Skin epidermis (tissue), 12 donors: Measurements from ENCODE around the gene KMO.
A peak's percentile ranks its signal among the peaks of the same experiment; 100 is the strongest.

Source experiments
- H3K27ac ChIP-seq, 21 experiments: fragments of 200-600 bp; sonication (generic) in 11 of 21; one replicate each; pipeline ENCODE4 v1.5.0; 2020; ENCODE audit warnings: mild to moderate bottlenecking in 3 of 21, inconsistent platforms in 2 of 21, moderate library complexity in 2 of 21
- H3K4me3 ChIP-seq, 7 experiments: fragments of 200-600 bp; sonication (generic) in 2 of 7; one replicate each; pipeline ENCODE4 v1.5.0; 2020; ENCODE audit warnings: inconsistent platforms in 2 of 7, mild to moderate bottlenecking in 2 of 7, moderate library complexity in 1 of 7

KMO gene

DNA sequence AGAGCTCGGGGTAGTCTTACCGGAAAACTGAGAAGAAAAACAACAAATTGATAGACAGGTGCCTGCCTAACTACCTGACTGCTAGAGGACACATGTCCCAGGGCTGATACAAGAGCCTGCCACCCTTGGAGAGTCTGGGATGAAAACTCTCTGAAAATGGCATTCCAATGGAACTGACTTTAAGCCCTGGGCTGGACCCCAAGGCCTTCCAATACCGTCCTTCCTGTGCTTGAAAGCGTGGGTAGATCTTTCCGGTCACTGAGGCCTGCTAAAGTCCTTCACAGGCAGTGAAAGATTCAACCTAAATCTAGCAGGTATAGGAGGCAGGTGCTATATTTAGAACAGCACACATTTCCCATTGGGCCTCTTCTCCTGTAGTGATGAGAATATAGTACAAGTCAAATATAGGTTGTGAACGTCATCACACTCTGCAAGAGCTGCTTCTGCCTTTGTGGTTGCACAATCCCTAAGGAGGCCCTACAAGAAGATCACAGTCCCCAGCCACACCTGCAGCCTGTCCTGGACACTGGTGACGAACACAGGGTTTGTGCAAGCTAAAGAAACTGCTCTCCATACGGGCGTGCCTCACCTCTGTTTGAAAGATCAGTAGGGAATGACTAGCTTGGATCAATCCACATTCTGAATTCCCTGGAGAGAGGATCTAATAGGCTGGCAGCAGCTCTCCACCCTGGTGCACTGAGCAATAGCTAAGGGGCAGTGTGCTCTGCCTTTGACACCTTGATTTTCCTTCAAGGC lies 108.9 kb downstream of the KMO start:
- H3K27ac ChIP-seq: peak overlapping the region in 14 of 21 experiments; percentile 6 to 90 (median 60)
- H3K4me3 ChIP-seq: peak overlapping the region; percentile 75 to 98 (median 82)

DNA sequence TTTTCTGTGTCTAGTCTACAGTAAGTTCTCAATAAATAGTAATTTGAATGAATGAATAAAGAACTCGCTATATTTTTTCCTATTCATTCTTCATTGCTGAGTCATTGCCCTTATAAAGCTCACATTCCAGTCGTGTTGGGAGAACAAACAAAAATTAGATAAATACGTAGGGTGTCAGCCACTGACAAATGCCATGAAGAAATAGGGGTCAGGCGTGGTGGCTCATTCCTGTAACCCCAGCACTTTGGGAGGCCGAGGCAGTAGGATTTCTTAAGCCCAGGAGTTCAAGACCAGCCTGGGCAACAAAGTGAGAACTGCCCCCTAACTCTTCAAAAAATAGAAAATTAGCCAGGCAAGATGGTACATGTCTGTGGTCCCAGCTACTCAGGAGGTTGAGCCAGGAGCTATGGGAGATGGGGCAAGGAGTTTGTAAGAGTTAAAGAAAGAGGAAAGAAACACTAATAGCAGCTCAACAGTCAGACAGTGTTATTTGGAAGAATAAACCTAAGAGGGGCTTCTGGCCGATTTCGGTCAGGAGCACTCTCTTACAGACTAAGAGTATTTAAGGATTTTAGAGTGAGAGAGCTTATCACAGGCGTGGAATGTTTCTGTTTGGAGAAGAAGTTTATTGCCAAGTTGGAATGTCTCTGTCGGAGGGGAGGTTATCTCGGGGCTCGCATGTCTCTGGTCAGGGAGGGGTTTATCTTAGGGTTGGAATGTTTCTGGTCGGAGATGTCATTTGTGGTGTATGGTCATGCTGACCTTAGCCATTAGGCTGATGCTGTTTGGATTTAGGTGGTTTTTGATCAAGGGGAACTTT lies 109.8 kb downstream of the KMO start:
- Histone ChIP-seq H3K4me3 (no peak overlapping the region), H3K27ac (no peak overlapping the region)

DNA sequence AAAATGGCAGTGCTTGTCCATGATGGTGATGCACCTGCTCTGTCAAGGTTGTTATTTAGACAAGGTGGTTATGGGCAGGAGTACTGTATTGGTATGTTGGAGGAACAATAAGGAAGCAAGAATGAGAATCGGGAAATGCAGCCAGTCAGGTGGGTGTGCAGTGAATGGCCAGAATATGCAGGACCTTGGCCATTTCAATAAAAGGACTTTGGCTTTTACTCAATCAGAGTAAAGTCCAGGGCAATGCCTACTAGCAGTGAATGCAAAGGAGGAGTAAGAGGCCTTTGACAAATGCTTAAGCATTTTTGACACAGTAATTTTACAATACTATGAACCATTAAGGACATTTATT lies 110.4 kb downstream of the KMO start:
- Histone ChIP-seq H3K4me3 (no peak overlapping the region), H3K27ac (no peak overlapping the region)

DNA sequence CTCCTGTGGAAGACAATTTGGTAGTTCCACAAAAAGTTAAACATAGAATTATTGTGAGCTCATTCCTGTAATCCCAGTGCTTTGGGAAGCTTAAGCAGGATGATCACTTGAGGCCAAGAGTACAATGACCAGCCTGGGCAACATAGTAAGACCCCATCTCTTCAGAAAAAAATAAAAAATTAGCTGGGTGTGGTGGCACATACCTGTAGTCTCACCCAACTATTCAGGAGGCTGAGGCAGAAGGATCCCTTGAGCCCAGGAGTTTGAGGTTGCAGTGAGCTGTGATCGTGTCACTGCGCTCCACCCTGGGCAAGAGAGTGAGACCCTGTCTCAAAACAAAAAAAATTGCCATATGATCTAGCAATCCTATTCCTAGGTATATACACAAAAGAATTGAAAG lies 112.1 kb downstream of the KMO start:
- no peak overlapping the region for H3K27ac ChIP-seq
- no peak overlapping the region for H3K4me3 ChIP-seq

DNA sequence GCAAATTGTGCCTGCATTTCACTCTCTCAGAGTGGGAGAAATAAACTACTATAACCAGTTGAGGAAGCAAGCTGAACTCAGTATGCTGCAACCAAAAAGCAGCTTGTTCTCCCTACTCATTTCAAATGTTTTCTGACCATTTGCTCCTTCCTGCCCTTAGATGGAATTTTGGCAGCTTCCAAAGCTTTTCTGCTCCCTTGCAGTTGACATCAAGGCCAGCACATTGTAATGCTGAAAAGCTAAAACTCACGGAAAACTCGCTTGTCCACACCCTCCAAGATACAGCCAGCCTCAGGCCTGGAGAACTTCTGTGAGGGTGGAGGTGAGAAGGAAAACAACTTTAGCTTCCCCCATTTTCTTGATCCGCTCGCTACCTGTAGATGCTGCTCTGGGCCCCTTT lies 113.0 kb downstream of the KMO start:
- Histone ChIP-seq H3K4me3 (no peak overlapping the region), H3K27ac (no peak overlapping the region)
